K562 (cell line): ENCODE results near the gene MSGN1. TPM values are rescaled to one million over a fixed set of nuclear protein-coding genes. Genes with fewer than 3 reads are reported as not detected.

Experiments used
- ATAC-seq: fragments of 200-7000 bp; cut with Tn5 transposase; 3 replicates; pipeline ENCODE4 v1.9.1; 2020; ENCODE audit warnings: moderate library complexity
- BruUV-seq: library from RNA; stranded (reverse); fragments of 400-500 nt; replicated peaks from 2 replicates; lab custom pipeline; 2021; lab: Mats Ljungman, UMichigan
- CTCF ChIA-PET: fragments of 300-600 bp; formaldehyde crosslinking; extraction: SDS; loops from one replicate; lab custom pipeline; 2021; ENCODE audit warnings: low intra/inter-chr PET ratio; lab: Yijun Ruan, JAX
- POLR2A ChIA-PET: fragments of 300-600, 350-650 bp; sonication (Branson Sonifier 250); formaldehyde crosslinking; extraction: SDS; loops from one replicate; lab custom pipeline; 2021; ENCODE audit warnings: antibody characterized with exemption, inconsistent platforms; lab: Yijun Ruan, JAX
- DNase-seq, 4 experiments: peaks; one replicate each; pipeline versions ENCODE4 v3.0.0 to v3.0.0-alpha.2; 2011 to 2018; ENCODE audit warnings: low spot score in 3 of 4, mixed read lengths in 3 of 4; ENCODE audit errors: extremely low read depth in 1 of 4
- FAIRE-seq: peaks from 2 replicates; lab custom pipeline; 2011; peaks lifted over from hg19 to GRCh38; lab: Jason Lieb, UNC
- H2AFZ ChIP-seq: 2 replicates; pipeline ENCODE4 v1.6.0; 2011; ENCODE audit warnings: low read depth, low read length, control low read depth, inconsistent platforms
- H3K27ac ChIP-seq: fragments of 200-600 bp; 3 replicates; pipeline ENCODE4 v1.8.0; 2011; ENCODE audit warnings: low read depth, mild to moderate bottlenecking, control low read depth, inconsistent platforms, low read length, moderate library complexity, mixed read lengths; ENCODE audit errors: extremely low read depth
- H3K27me3 ChIP-seq, 2 experiments: fragments of 300-600 bp in 1 of 2; 2 replicates in 1 of 2; 3 replicates in 1 of 2; pipeline versions ENCODE4 v1.6.0 to v1.8.0; 2011; ENCODE audit warnings: inconsistent platforms in 2 of 2, low read length in 2 of 2, mild to moderate bottlenecking in 1 of 2, mixed read lengths in 1 of 2, moderate library complexity in 1 of 2; ENCODE audit not compliant: control insufficient read depth in 2 of 2, insufficient read depth in 2 of 2
- H3K36me3 ChIP-seq: fragments of 300-600 bp; 3 replicates; pipeline ENCODE4 v1.8.0; 2011; ENCODE audit warnings: mild to moderate bottlenecking, low read length, inconsistent platforms; ENCODE audit not compliant: control insufficient read depth, insufficient read depth
- H3K4me1 ChIP-seq, 2 experiments: fragments of 200-600 bp in 1 of 2; replicated peaks in 1 of 2; 2 replicates in 1 of 2; 3 replicates in 1 of 2; pipeline versions ENCODE4 v1.5.1 to v1.8.0; 2011; ENCODE audit warnings: inconsistent platforms in 2 of 2, low read length in 2 of 2, mild to moderate bottlenecking in 1 of 2, mixed read lengths in 1 of 2, moderate library complexity in 1 of 2; ENCODE audit not compliant: control insufficient read depth in 2 of 2, insufficient read depth in 2 of 2
- H3K4me2 ChIP-seq: 2 replicates; pipeline ENCODE4 v1.6.1; 2011; ENCODE audit warnings: low read length, control low read depth, inconsistent platforms, mixed read lengths; ENCODE audit not compliant: insufficient read depth
- H3K4me3 ChIP-seq: fragments of 200-600 bp; sonication (generic), shearing (Covaris generic); 2 replicates; pipeline ENCODE4 v1.5.1; 2016; ENCODE audit warnings: control low read depth, inconsistent platforms
- H3K79me2 ChIP-seq: fragments of 200-600 bp; 3 replicates; pipeline ENCODE4 v1.8.0; 2011; ENCODE audit warnings: low read length, inconsistent platforms; ENCODE audit not compliant: control insufficient read depth, insufficient read depth
- H3K9ac ChIP-seq, 2 experiments: 2 replicates each; pipeline versions ENCODE4 v1.6.0 to v1.6.1; 2011; ENCODE audit warnings: low read depth in 2 of 2, low read length in 2 of 2, control low read depth in 1 of 2, inconsistent platforms in 1 of 2, mild to moderate bottlenecking in 1 of 2, mixed read lengths in 1 of 2; ENCODE audit not compliant: insufficient read depth in 1 of 2
- H3K9me1 ChIP-seq: one replicate; pipeline ENCODE4 v1.6.0; 2011; ENCODE audit warnings: inconsistent platforms, mild to moderate bottlenecking, low read length, moderate library complexity; ENCODE audit not compliant: control insufficient read depth, insufficient read depth
- H3K9me3 ChIP-seq: replicated peaks from 2 replicates; pipeline ENCODE4 v1.5.1; 2011; ENCODE audit warnings: low read depth, low read length, inconsistent platforms; ENCODE audit not compliant: control insufficient read depth, insufficient read depth
- H4K20me1 ChIP-seq: replicated peaks from 2 replicates; pipeline ENCODE4 v1.6.1; 2011; ENCODE audit warnings: low read length, inconsistent platforms, mixed read lengths; ENCODE audit not compliant: control insufficient read depth, insufficient read depth
- ARHGAP35 ChIP-seq: fragments of 450-650 bp; IDR thresholded peaks from 2 replicates; pipeline ENCODE4 v1.6.1; 2018; ENCODE audit not compliant: partially characterized antibody
- ILK ChIP-seq: fragments of 450-650 bp; IDR thresholded peaks from 2 replicates; pipeline ENCODE4 v1.6.1; 2016; ENCODE audit warnings: missing genetic modification characterization, low read depth, mild to moderate bottlenecking, missing compliant biosample characterization, moderate library complexity, borderline replicate concordance
- OTX1 ChIP-seq: fragments of 450-650 bp; formaldehyde crosslinking; IDR thresholded peaks from 2 replicates; pipeline ENCODE4 v1.4.0; 2022; ENCODE audit warnings: mild to moderate bottlenecking
- ZNF263 ChIP-seq: sonication (generic); formaldehyde crosslinking; IDR thresholded peaks from 2 replicates; pipeline ENCODE4 v1.8.0; 2022; ENCODE audit warnings: mild to moderate bottlenecking, missing genetic modification reagents, borderline replicate concordance
- WGBS: fragments of 100-300 bp; shearing (Covaris generic); methylation state at CpG from one replicate; pipeline ENCODE4 v1.1.6; 2016; ENCODE audit warnings: low coverage, mixed read lengths; ENCODE audit not compliant: insufficient coverage; ENCODE audit errors: missing lambda C conversion rate; 5-methylcytosine and 5-hydroxymethylcytosine counted together
- in situ Hi-C: fragments of 300-500 bp; cut with MboI; formaldehyde crosslinking; loops from 4 replicates; pipeline ENCODE4 v1.15.0; 2018; ENCODE audit warnings: inconsistent platforms, mixed read lengths
- intact Hi-C: fragments of 100-400 bp; cut with micrococcal nuclease; formaldehyde crosslinking; loops from 2 replicates; pipeline ENCODE4 v1.14.2; 2022
- polyA plus RNA-seq, 8 experiments: library from polyadenylated mRNA; depleted of rRNA in 4 of 8; stranded (reverse) in 5 of 8; unstranded in 3 of 8; fragments of >200 nt; fragmentation: Nextera tagmentation in 2 of 8; fragmentation: Illumina TruSeq in 1 of 8; extraction: Ambion mirVana in 2 of 8; extraction: Trizol in 1 of 8; gene quantifications; 2 replicates each; pipeline versions ENCODE4 v1.2.1 to v1.2.3, GENCODE V29; 2011 to 2014; ENCODE audit warnings: inconsistent platforms in 1 of 8, missing spikeins in 1 of 8
- total RNA-seq, 7 experiments: library from RNA; depleted of rRNA in 6 of 7; stranded (reverse); fragments of >200 nt in 6 of 7; fragmentation: Illumina TruSeq in 2 of 7; extraction: Trizol in 2 of 7; gene quantifications; 2 replicates each; pipeline versions ENCODE4 v1.2.1 to v1.2.3, GENCODE V29; 2011 to 2021; ENCODE audit warnings: low replicate concordance in 1 of 7
- TF ChIP-seq, protein P1 (sequence below): fragments of 250-450 bp; sonication (Bioruptor Pico); IDR thresholded peaks from 2 replicates; pipeline ENCODE4 v1.4.0; 2020; ENCODE audit warnings: borderline replicate concordance
- TF ChIP-seq, protein P2 (sequence below): sonication (generic); formaldehyde crosslinking; IDR thresholded peaks from 2 replicates; pipeline ENCODE4 v1.8.0; 2022; ENCODE audit warnings: mild to moderate bottlenecking, missing genetic modification reagents

MSGN1 gene
- total and polyA plus RNA-seq, 9 of the 15 experiments (the other 6 are each of a cell fraction or from before 2014, with no cell fraction given), result not detected

DNA sequence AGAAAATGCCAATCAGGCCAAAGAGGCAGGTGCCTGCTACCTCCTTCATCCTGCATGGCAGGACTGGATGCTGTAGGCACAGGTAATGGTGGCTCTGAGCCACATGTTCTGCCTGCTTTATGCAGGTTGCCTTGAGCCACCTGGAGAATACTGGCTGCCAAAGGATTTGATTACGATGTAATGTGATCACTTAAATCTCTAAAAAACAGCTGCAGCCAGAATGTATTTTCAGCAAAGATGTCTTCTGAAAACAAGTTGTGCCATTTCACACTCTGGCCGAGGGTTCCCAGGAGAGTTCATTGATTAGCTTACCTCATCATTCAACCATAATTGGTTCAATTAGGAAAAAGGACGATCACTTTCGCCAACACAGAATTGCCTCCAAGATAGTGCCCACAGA, 17.9 kb upstream of the MSGN1 start (continued):
- TF ChIP-seq ILK (tag) (no peak), OTX1 (CRISPR knock-in tag) (no peak), ZNF263 (CRISPR knock-in tag) (no peak)
- TF ChIP-seq, protein P1, sequence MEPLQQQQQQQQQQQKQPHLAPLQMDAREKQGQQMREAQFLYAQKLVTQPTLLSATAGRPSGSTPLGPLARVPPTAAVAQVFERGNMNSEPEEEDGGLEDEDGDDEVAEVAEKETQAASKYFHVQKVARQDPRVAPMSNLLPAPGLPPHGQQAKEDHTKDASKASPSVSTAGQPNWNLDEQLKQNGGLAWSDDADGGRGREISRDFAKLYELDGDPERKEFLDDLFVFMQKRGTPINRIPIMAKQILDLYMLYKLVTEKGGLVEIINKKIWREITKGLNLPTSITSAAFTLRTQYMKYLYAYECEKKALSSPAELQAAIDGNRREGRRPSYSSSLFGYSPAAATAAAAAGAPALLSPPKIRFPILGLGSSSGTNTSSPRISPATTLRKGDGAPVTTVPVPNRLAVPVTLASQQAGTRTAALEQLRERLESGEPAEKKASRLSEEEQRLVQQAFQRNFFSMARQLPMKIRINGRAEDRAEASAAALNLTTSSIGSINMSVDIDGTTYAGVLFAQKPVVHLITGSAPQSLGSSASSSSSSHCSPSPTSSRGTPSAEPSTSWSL (CRISPR knock-in tag), result no peak
- TF ChIP-seq, protein P2, sequence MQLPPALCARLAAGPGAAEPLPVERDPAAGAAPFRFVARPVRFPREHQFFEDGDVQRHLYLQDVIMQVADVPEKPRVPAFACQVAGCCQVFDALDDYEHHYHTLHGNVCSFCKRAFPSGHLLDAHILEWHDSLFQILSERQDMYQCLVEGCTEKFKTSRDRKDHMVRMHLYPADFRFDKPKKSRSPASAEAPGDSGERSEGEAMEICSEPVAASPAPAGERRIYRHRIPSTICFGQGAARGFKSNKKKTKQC, result no peak

DNA sequence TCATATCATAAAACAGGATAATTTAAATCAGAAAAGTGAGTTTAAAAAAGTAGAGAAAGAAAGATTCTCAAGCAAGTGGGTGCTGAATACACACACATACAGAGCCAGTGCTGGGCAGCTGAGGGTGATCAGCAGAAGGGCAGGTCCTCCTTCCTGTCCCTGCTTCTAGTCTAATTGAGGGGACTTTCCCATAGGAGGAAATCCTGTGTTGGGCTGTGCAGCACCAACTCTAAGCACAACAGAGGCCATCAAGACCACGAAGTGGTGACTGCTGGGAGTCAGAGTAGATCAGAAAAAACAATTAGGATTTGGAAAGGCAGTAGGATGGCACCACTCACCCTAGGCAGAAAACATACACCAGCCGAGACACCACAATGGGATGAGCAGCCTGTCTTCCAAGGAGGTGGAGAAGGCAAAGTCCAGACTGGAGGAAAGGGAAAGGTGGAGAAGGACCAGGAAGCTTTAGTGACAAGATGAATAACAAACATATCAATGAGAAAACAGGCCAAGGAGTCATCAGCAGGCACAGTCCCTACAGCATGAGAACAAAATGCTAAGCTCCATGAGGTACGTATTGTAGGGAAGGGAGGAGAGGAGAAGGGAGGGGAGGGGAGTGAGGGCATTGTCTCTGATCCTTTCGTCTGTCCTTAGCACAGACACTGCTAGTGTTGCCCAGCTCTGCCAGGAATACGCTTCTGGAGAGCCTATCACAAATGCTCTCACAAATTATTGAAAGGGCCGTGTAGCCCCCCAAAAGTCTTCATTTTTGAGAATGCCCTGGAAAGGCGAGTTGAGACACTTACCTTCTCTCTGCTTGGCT, 16.7 kb upstream of the MSGN1 start:
- CTCF ChIA-PET, result interaction anchor here (0.6 kb wide), 1 partner anchor 37 kb away, joined by 3 read pairs; no protein-coding TSS in a partner anchor
- Histone ChIP-seq H3K27ac (no peak overlapping the region), H3K36me3 (no peaks in the 10 kb centered on the region), H3K4me1 (no peaks in the 10 kb centered on the region), H3K4me3 (no peak overlapping the region), H2AFZ (no peak overlapping the region), H3K9ac (no peak overlapping the region), H3K4me2 (no peak overlapping the region), H4K20me1 (no peaks in the 10 kb centered on the region), H3K9me3 (no peaks in the 10 kb centered on the region), H3K27me3 (peaks cover 8 to 22% of the 10 kb centered on the region in 2 experiments; a peak in 4 of 5 replicates), H3K79me2 (no peaks in the 10 kb centered on the region), H3K9me1 (no peaks in the 10 kb centered on the region)
- BruUV-seq, result no TSS peak
- no peak for ATAC-seq
- no peak for FAIRE-seq
- no peak for TF ChIP-seq ARHGAP35
- WGBS, result 0% methylated on average over 6 of the region's 7 CpGs
- no peak for DNase-seq
- POLR2A ChIA-PET, result interaction anchor here (0.6 to 1.1 kb wide), 2 partner anchors 23 to 843 kb away, joined by 3 to 4 read pairs; no protein-coding TSS in a partner anchor
- in situ Hi-C loops (no loop called here), intact Hi-C loops (no loop called here)
